Activated CD8-positive, alpha-beta memory T cell treated with anti-CD3 and anti-CD28 coated beads for 4 hours (primary cell): ENCODE measurements around the gene DCTPP1.
"Not testable (repeated sequence)": the region's sequence is repeated elsewhere in the genome, so short reads cannot be mapped to it uniquely, and the experiment has no call there.

Experiments used
- DNase-seq, 2 donors: peaks; one replicate each; pipeline ENCODE4 v3.0.0-alpha.2; 2020; ENCODE audit warnings: low read depth in 2 of 2

The DCTPP1 gene

GRCh38 chr16:30413112-30413806 lies 16.6 kb downstream of the DCTPP1 start:
- DNase-seq, result no peak

DNA sequence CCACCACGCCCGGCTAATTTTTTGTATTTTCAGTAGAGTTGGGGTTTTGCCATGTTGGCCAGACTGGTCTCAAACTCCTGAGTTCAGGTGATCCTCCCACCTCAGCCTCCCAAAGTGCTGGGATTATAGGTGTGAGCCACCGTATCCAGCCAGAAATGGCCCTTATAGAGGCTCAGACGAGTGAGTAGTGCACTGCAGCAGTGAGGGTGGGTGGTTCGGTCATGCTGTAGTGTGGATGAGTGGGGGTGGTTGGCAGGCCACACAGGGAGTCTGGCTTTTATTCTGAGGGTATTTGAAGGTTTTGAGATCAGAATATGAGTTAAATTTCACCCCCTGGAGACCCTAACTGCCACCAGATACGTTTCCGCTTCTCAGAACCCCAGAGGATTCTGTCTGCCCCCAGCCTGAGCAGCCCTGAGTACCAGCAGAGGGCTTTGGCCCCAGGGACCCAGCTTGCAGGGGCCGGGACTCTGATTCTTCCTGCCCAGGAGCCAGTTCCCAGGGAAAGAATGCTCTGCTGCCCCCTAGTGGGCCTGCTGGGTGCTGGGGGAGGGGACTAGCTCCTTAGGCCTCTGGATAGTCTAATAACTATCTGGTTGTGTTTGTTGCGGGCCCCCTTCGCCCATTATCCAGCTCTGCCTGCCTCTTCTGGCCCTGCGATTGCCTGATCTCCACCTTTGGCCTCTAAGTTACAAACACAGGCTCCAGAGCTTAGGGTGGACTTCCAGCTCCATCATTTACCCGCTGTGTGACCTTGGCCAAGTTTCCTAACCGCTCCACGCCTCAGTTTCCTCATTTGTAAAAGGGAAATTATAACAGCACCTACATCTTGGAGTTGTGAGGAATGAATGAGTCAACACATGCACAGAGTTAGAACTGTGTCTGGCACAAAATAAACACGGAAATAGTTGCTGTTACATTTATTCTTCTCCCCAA lies 20.4 kb downstream of the DCTPP1 start:
- peak; percentile 83 to 92 for DNase-seq

- no peak for DNase-seq
These were observed 21.9 kb downstream of the DCTPP1 start for GRCh38 chr16:30407804-30408534.

GRCh38 chr16:30407102-30407803 lies 22.6 kb downstream of the DCTPP1 start, which contains the start of gene ZNF771:
ZNF771 (plus strand) TSS chr16:30407606; CDS start chr16:30408054, 448 bp downstream.
- peak; percentile 77 to 85 for DNase-seq

DNA sequence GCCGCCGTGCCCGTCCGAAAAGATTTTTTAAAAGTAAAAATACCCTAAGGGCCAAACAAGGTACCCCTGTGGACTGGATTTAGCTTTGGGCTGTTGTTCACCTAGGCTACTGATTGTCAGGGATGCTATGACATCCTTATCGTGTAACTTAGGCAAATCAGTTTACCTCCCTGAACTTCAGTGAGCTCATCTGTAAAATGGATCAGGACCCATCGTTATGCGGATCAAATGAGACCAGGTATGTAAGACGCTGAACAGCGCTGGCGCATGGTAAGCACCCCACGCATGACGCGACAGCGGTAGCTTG lies 23.1 kb downstream of the DCTPP1 start:
- no peak for DNase-seq

DNA sequence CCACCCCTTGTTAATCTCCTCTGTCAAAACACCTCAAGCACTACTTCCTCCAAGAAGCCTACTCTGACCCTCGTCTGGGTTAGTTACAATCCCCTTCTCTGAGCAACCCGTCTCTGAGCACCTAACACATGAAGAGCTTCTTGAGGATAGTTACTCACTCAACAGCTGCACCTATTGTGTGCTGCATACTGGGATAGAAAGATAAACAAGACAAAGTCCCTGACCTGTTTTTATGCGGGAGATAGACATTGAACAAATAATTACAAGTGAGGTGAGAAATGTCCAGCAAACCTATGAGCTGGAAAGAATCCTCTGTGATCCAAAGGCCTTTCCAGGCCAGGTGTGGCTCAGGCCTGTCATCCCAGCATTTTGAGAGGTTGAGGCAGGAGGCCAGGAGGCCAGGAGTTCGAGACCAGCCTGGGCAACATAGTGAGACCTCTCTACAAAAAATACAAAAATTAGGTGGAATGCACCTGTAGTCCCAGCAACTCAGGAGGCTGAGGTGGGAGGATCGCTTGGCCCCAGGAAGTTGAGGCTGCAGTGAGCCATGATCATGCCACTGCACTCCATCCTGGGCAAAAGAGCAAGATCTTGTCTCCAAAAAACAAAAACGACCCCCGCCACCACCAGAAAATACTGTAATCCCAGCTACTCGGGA lies 27.9 kb downstream of the DCTPP1 start:
- no peak for DNase-seq

- no peak for DNase-seq
These were observed 30.2 kb downstream of the DCTPP1 start for GRCh38 chr16:30399435-30400186.

DNA sequence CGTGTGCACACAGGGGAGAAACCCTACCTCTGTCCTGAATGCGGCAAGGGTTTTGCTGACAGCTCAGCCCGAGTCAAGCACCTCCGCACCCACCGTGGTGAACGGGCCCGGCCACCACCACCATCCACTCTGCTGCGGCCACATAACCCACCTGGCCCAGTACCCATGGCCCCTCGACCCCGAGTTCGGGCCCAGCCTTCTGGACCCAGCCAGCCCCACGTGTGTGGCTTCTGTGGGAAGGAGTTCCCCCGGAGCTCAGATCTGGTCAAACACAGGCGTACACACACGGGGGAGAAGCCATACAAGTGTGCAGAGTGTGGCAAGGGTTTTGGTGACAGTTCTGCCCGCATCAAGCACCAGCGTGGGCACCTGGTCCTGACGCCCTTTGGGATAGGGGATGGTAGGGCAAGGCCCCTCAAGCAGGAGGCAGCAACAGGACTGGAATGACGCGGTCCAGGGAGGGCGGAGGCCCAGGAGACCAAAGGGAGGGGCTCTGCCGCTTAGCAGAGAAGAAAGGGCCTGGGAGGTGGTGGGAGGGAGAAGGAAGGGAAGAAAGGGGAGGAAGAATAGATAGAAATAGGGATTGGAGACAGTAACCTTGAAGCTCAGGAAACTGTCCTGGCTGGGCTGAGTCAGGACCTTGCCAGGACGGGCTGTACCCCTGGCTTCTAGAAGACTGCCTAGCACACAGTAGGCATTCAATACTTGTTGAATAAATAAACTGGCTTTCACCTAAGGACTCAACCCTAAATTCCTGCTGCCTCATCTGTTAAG lies 31.0 kb downstream of the DCTPP1 start:
- DNase-seq, result no peak

DNA sequence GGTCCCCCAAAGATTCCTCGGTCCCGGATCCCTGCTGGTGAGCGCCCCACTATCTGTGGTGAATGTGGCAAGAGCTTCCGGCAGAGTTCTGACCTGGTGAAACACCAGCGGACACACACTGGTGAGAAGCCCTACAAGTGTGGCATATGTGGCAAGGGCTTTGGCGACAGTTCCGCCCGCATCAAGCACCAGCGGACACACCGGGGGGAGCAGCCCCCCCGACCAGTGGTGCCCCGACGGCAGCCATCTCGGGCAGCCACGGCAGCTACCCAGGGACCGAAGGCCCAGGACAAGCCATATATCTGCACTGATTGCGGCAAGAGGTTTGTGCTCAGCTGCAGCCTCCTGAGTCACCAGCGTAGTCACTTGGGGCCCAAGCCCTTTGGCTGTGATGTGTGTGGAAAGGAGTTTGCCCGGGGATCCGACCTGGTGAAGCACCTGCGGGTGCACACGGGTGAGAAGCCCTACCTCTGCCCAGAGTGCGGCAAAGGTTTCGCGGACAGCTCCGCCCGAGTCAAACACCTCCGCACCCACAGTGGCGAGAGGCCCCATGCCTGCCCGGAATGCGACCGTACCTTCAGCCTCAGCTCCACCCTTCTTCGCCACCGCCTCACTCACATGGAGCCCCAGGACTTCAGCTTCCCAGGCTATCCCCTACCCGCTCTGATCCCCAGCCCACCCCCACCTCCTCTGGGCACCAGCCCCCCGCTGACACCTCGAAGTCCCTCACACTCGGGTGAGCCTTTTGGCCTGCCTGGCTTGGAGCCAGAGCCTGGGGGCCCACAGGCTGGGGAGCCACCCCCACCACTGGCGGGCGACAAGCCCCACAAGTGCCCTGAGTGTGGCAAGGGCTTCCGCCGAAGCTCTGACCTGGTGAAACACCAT lies 31.8 kb downstream of the DCTPP1 start:
- no peak for DNase-seq

- no peak for DNase-seq
These were observed 32.8 kb downstream of the DCTPP1 start for GRCh38 chr16:30397056-30397455.

GRCh38 chr16:30396627-30397026 lies 33.2 kb downstream of the DCTPP1 start:
- DNase-seq, result not testable (repeated sequence)

GRCh38 chr16:30395992-30396585 lies 33.7 kb downstream of the DCTPP1 start:
- DNase-seq, result no peak

- DNase-seq, result no peak
These were observed 34.5 kb downstream of the DCTPP1 start, which contains the start of gene ZNF48 for GRCh38 chr16:30395155-30395991. ZNF48 (plus strand) TSS chr16:30395420; CDS start chr16:30395795, 375 bp downstream.

GRCh38 chr16:30394592-30395154 lies 35.2 kb downstream of the DCTPP1 start:
- no peak for DNase-seq

- DNase-seq, result no peak
These were observed 46.3 kb downstream of the DCTPP1 start for GRCh38 chr16:30383521-30383920.

- peak; percentile 50 to 67 for DNase-seq
These were observed 47.5 kb downstream of the DCTPP1 start, which contains the start of gene SEPTIN1 for GRCh38 chr16:30382111-30382881. SEPTIN1 (minus strand) TSS chr16:30382561; CDS start chr16:30382542, 19 bp downstream.
